Measurements from ENCODE around the gene MUC5B. TPM values are rescaled to one million over a fixed set of nuclear protein-coding genes. Genes with fewer than 3 reads are reported as not detected.

Gene MUC5B
- total RNA-seq, 2 donors from 2014 or later: not detected

- no peaks in the 10 kb centered on the region for H3K27me3 ChIP-seq (ENCODE audit: control insufficient read depth, insufficient read depth, low read length, poor library complexity, severe bottlenecking)
- no peak overlapping the region for H3K4me3 Mint-ChIP-seq
- H3K36me3 Mint-ChIP-seq (ENCODE audit: low read depth): peaks cover 12% of the 10 kb centered on the region
- 97% methylated on average over 14 to 27 of the region's 27 CpGs for WGBS, 2 experiments (ENCODE audit: insufficient coverage in 1 of 2, insufficient read length in 1 of 2)
- H3K9ac ChIP-seq (ENCODE audit: extremely low read depth, low read length, poor library complexity, severe bottlenecking): no peak overlapping the region
- H3K9me3 Mint-ChIP-seq: peaks cover 2% of the 10 kb centered on the region
- no peaks in the 10 kb centered on the region for H3K4me1 ChIP-seq (ENCODE audit: control insufficient read depth, insufficient read depth, low read length)
- H3K27ac ChIP-seq (ENCODE audit: low read depth, low read length): no peak overlapping the region
- H3K9me3 ChIP-seq (ENCODE audit: control insufficient read depth, low read length): peaks cover 3% of the 10 kb centered on the region
- H3K27me3 Mint-ChIP-seq (ENCODE audit: insufficient read depth): peaks cover under 1% of the 10 kb centered on the region
- no peak for TF ChIP-seq CTCF (conservative IDR thresholded peaks at IDR 0.05)
- H3K36me3 ChIP-seq (ENCODE audit: control insufficient read depth, insufficient read depth, low read length): no peaks in the 10 kb centered on the region
- H3K4me1 Mint-ChIP-seq: peaks cover 13% of the 10 kb centered on the region
- H3K4me3 ChIP-seq (ENCODE audit: low read length): no peak overlapping the region
- DNase-seq: peak; percentile 38
- H3K27ac Mint-ChIP-seq: no peak overlapping the region
These were observed 82.7 kb downstream of the MUC5B start for GRCh38 chr11:1305501-1306056.

GRCh38 chr11:1306186-1307162 is 83.6 kb downstream of the MUC5B start:
- H3K36me3 Mint-ChIP-seq (ENCODE audit: low read depth): peaks cover 14% of the 10 kb centered on the region
- Histone ChIP-seq H3K4me1 (ENCODE audit: control insufficient read depth, insufficient read depth, low read length) (no peaks in the 10 kb centered on the region), H3K36me3 (ENCODE audit: control insufficient read depth, insufficient read depth, low read length) (no peaks in the 10 kb centered on the region), H3K27me3 (ENCODE audit: control insufficient read depth, insufficient read depth, low read length, poor library complexity, severe bottlenecking) (no peaks in the 10 kb centered on the region), H3K9ac (ENCODE audit: extremely low read depth, low read length, poor library complexity, severe bottlenecking) (no peak overlapping the region), H3K27ac (ENCODE audit: low read depth, low read length) (no peak overlapping the region), H3K4me3 (ENCODE audit: low read length) (no peak overlapping the region), H3K9me3 (ENCODE audit: control insufficient read depth, low read length) (peaks cover 12% of the 10 kb centered on the region)
- WGBS, 2 experiments (ENCODE audit: insufficient coverage in 1 of 2, insufficient read length in 1 of 2): 92 to 97% methylated on average over 20 to 30 of the region's 30 CpGs
- peak; percentile 24 for DNase-seq
- peaks cover 13% of the 10 kb centered on the region for H3K4me1 Mint-ChIP-seq
- H3K9me3 Mint-ChIP-seq: peaks cover 11% of the 10 kb centered on the region
- peaks cover 9% of the 10 kb centered on the region for H3K27me3 Mint-ChIP-seq (ENCODE audit: insufficient read depth)
- no peak for TF ChIP-seq CTCF (conservative IDR thresholded peaks at IDR 0.05)
- peak overlapping the region; percentile 60 for H3K4me3 Mint-ChIP-seq
- H3K27ac Mint-ChIP-seq: peak overlapping the region; percentile 13

- H3K9me3 ChIP-seq (ENCODE audit: control insufficient read depth, low read length): peaks cover 20% of the 10 kb centered on the region
- H3K4me1 Mint-ChIP-seq: peaks cover 13% of the 10 kb centered on the region
- peak; percentile 30 for DNase-seq
- H3K27me3 ChIP-seq (ENCODE audit: control insufficient read depth, insufficient read depth, low read length, poor library complexity, severe bottlenecking): no peaks in the 10 kb centered on the region
- H3K27ac ChIP-seq (ENCODE audit: low read depth, low read length): no peak overlapping the region
- H3K27ac Mint-ChIP-seq: no peak overlapping the region
- H3K27me3 Mint-ChIP-seq (ENCODE audit: insufficient read depth): peaks cover 18% of the 10 kb centered on the region
- 94 to 97% methylated on average over 21 of the region's 21 CpGs for WGBS, 2 experiments (ENCODE audit: insufficient coverage in 1 of 2, insufficient read length in 1 of 2)
- TF ChIP-seq CTCF (conservative IDR thresholded peaks at IDR 0.05): no peak
- H3K4me3 Mint-ChIP-seq: peak overlapping the region; percentile 60
- H3K9ac ChIP-seq (ENCODE audit: extremely low read depth, low read length, poor library complexity, severe bottlenecking): no peak overlapping the region
- peaks cover 19% of the 10 kb centered on the region for H3K9me3 Mint-ChIP-seq
- H3K36me3 Mint-ChIP-seq (ENCODE audit: low read depth): peaks cover 14% of the 10 kb centered on the region
- no peaks in the 10 kb centered on the region for H3K4me1 ChIP-seq (ENCODE audit: control insufficient read depth, insufficient read depth, low read length)
- H3K36me3 ChIP-seq (ENCODE audit: control insufficient read depth, insufficient read depth, low read length): no peaks in the 10 kb centered on the region
- H3K4me3 ChIP-seq (ENCODE audit: low read length): no peak overlapping the region
These were observed 84.5 kb downstream of the MUC5B start for GRCh38 chr11:1307163-1307870.
